HepG2 (cell line): Measurements from ENCODE around the gene MADD. TPM values are rescaled to one million over a fixed set of nuclear protein-coding genes. Genes with fewer than 3 reads are reported as not detected.

Experiments
- CENPBD1 ChIP-seq: sonication (generic); formaldehyde crosslinking; IDR thresholded peaks from 2 replicates; pipeline ENCODE4 v1.8.0; 2022; ENCODE audit warnings: missing genetic modification reagents, low read depth, mild to moderate bottlenecking, borderline replicate concordance
- HOXA5 ChIP-seq: sonication (generic); formaldehyde crosslinking; IDR thresholded peaks from 2 replicates; pipeline ENCODE4 v1.4.0; 2020; ENCODE audit warnings: missing genetic modification reagents
- MAFF ChIP-seq: IDR thresholded peaks from 2 replicates; pipeline ENCODE4 v1.6.1; 2011; ENCODE audit warnings: low read depth, low read length, improper control_type of control experiment
- MEF2D ChIP-seq: sonication (generic); formaldehyde crosslinking; IDR thresholded peaks from 2 replicates; pipeline ENCODE4 v1.5.1; 2020; ENCODE audit warnings: mild to moderate bottlenecking, missing genetic modification reagents
- NFRKB ChIP-seq: fragments of 450-650 bp; IDR thresholded peaks from 2 replicates; pipeline ENCODE4 v1.6.1; 2017
- RELA ChIP-seq: sonication (generic); formaldehyde crosslinking; IDR thresholded peaks from 2 replicates; pipeline ENCODE4 v1.4.0; 2020; ENCODE audit warnings: missing genetic modification reagents
- TEAD2 ChIP-seq: sonication (generic); formaldehyde crosslinking; IDR thresholded peaks from 2 replicates; pipeline ENCODE4 v1.9.0; 2021; ENCODE audit warnings: missing genetic modification reagents
- TIGD3 ChIP-seq: sonication (generic); formaldehyde crosslinking; IDR thresholded peaks from 2 replicates; pipeline ENCODE4 v1.5.1; 2020; ENCODE audit warnings: mild to moderate bottlenecking, missing genetic modification reagents, borderline replicate concordance
- UBTF ChIP-seq: sonication (generic); formaldehyde crosslinking; IDR thresholded peaks from 2 replicates; pipeline ENCODE4 v1.4.0; 2020; ENCODE audit warnings: mild to moderate bottlenecking, missing genetic modification reagents
- ZFAT ChIP-seq: sonication (generic); formaldehyde crosslinking; conservative IDR thresholded peaks from 2 replicates; pipeline ENCODE4 v1.8.1; 2023; ENCODE audit warnings: missing genetic modification reagents, inconsistent platforms
- ZNF407 ChIP-seq: sonication (generic); formaldehyde crosslinking; IDR thresholded peaks from one replicate; pipeline ENCODE4 v1.5.1; 2020; ENCODE audit warnings: mild to moderate bottlenecking, missing genetic modification reagents; ENCODE audit errors: not compliant biosample characterization
- ZNF484 ChIP-seq: sonication (generic); formaldehyde crosslinking; IDR thresholded peaks from 2 replicates; pipeline ENCODE4 v1.5.1; 2020; ENCODE audit warnings: mild to moderate bottlenecking, low read depth, missing genetic modification reagents, borderline replicate concordance
- ZNF891 ChIP-seq: sonication (generic); formaldehyde crosslinking; IDR thresholded peaks from 2 replicates; pipeline ENCODE4 v1.5.0; 2020; ENCODE audit warnings: mild to moderate bottlenecking, missing genetic modification reagents
- polyA plus RNA-seq, 8 experiments: library from polyadenylated mRNA; depleted of rRNA in 3 of 8; stranded (reverse) in 7 of 8; unstranded in 1 of 8; fragments of >200 nt; fragmentation: Illumina TruSeq in 4 of 8; extraction: Trizol in 4 of 8; gene quantifications; 2 replicates each; pipeline versions ENCODE4 v1.2.1 to v1.2.3, GENCODE V29; 2011 to 2016; ENCODE audit warnings: low read depth in 4 of 8, missing spikeins in 1 of 8, mixed read lengths in 1 of 8; ENCODE audit not compliant: insufficient read depth in 1 of 8
- total RNA-seq, 5 experiments: library from RNA; depleted of rRNA; stranded (reverse); fragments of >200 nt; fragmentation: Illumina TruSeq; extraction: Trizol; gene quantifications; 2 replicates each; pipeline ENCODE4 v1.2.3, GENCODE V29; 2016; ENCODE audit warnings: low read depth in 1 of 5
- TF ChIP-seq, protein P1 (sequence below): sonication (generic); formaldehyde crosslinking; IDR thresholded peaks from 2 replicates; pipeline ENCODE4 v1.5.0; 2020; ENCODE audit warnings: missing genetic modification reagents

Gene MADD
- total and polyA plus RNA-seq, 2 of the 13 experiments (the other 11 are each of a cell fraction or from before 2014, with no cell fraction given) = 18.0 to 29.2 TPM

GRCh38 chr11:47270331-47271271 lies 668 bp downstream of the MADD start (continued):
- TF ChIP-seq MAFF (peak; percentile 1; the same call in 1 of the 2 replicates), HOXA5 (CRISPR knock-in tag) (no peak), NFRKB (no peak), ZNF484 (CRISPR knock-in tag) (no peak), MEF2D (no peak), ZFAT (CRISPR knock-in tag) (no peak), TEAD2 (CRISPR knock-in tag) (no peak), RELA (CRISPR knock-in tag) (no peak), ZNF407 (no peak), UBTF (CRISPR knock-in tag) (no peak), TIGD3 (CRISPR knock-in tag) (no peak), CENPBD1 (no peak), ZNF891 (CRISPR knock-in tag) (no peak)
- TF ChIP-seq, protein P1, sequence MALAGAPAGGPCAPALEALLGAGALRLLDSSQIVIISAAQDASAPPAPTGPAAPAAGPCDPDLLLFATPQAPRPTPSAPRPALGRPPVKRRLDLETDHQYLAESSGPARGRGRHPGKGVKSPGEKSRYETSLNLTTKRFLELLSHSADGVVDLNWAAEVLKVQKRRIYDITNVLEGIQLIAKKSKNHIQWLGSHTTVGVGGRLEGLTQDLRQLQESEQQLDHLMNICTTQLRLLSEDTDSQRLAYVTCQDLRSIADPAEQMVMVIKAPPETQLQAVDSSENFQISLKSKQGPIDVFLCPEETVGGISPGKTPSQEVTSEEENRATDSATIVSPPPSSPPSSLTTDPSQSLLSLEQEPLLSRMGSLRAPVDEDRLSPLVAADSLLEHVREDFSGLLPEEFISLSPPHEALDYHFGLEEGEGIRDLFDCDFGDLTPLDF (CRISPR knock-in tag) = no peak
